SK-N-SH treated with all-trans-retinoic acid at 6 μM for 48 hours (cell line): ENCODE data around the gene ATP2A2.

Experiments used
- ARNTL ChIP-seq: fragments of 450-650 bp; formaldehyde crosslinking; IDR thresholded peaks from 2 replicates; pipeline ENCODE4 v1.5.0; 2020; ENCODE audit warnings: low read depth, mild to moderate bottlenecking, moderate library complexity, borderline replicate concordance
- BACH2 ChIP-seq: fragments of 250-450 bp; sonication (Bioruptor Pico); IDR thresholded peaks from 2 replicates; pipeline ENCODE4 v1.9.0; 2021; ENCODE audit warnings: mild to moderate bottlenecking, borderline replicate concordance
- CREB5 ChIP-seq: fragments of 250-450 bp; sonication (Bioruptor Pico); IDR thresholded peaks from 2 replicates; pipeline ENCODE4 v1.5.1; 2020; ENCODE audit warnings: low read depth, mild to moderate bottlenecking, moderate library complexity
- CSDC2 ChIP-seq: fragments of 250-450 bp; sonication (Bioruptor Pico); IDR thresholded peaks from 2 replicates; pipeline ENCODE4 v1.5.0; 2020; ENCODE audit warnings: mild to moderate bottlenecking, moderate library complexity
- ESRRG ChIP-seq: fragments of 250-450 bp; sonication (Bioruptor Pico); IDR thresholded peaks from 2 replicates; pipeline ENCODE4 v1.6.1; 2021; ENCODE audit warnings: mild to moderate bottlenecking
- PATZ1 ChIP-seq: fragments of 250-450 bp; sonication (Bioruptor Pico); IDR thresholded peaks from 2 replicates; pipeline ENCODE4 v1.8.0; 2020; ENCODE audit warnings: mild to moderate bottlenecking, moderate library complexity, borderline replicate concordance
- RARB ChIP-seq: fragments of 250-450 bp; sonication (Bioruptor Pico); IDR thresholded peaks from 2 replicates; pipeline ENCODE4 v1.8.0; 2021; ENCODE audit warnings: mild to moderate bottlenecking, moderate library complexity
- SNAI2 ChIP-seq: fragments of 250-450 bp; sonication (Bioruptor Pico); IDR thresholded peaks from 2 replicates; pipeline ENCODE4 v1.5.0; 2020; ENCODE audit warnings: mild to moderate bottlenecking, moderate library complexity
- TCF4 ChIP-seq: fragments of 250-450 bp; sonication (Bioruptor Pico); IDR thresholded peaks from 2 replicates; pipeline ENCODE4 v1.8.0; 2021; ENCODE audit warnings: mild to moderate bottlenecking, moderate library complexity, borderline replicate concordance
- ZC3H10 ChIP-seq: fragments of 250-450 bp; sonication (Bioruptor Pico); IDR thresholded peaks from 2 replicates; pipeline ENCODE4 v1.5.1; 2021; ENCODE audit warnings: mild to moderate bottlenecking, moderate library complexity
- ZNF70 ChIP-seq: fragments of 450-650 bp; formaldehyde crosslinking; IDR thresholded peaks from 2 replicates; pipeline ENCODE4 v1.5.0; 2020; ENCODE audit warnings: mild to moderate bottlenecking, moderate library complexity

- TF ChIP-seq PATZ1 (CRISPR knock-in tag) (no peak), ARNTL (CRISPR knock-in tag) (no peak), ZNF70 (CRISPR knock-in tag) (no peak), RARB (CRISPR knock-in tag) (no peak), ESRRG (no peak), CSDC2 (CRISPR knock-in tag) (no peak), BACH2 (no peak), ZC3H10 (no peak), CREB5 (no peak), TCF4 (CRISPR knock-in tag) (no peak), SNAI2 (CRISPR knock-in tag) (no peak)
Observed at GRCh38 chr12:110269622-110270124, 11.4 kb upstream of the ATP2A2 start.
